Ishikawa (cell line): ENCODE measurements around the gene GNB2.

Source experiments
- CEBPB ChIP-seq: IDR thresholded peaks from 2 replicates; pipeline ENCODE4 v1.6.1; 2012
- EP300 ChIP-seq: IDR thresholded peaks from 2 replicates; pipeline ENCODE4 v1.6.1; 2012; ENCODE audit warnings: borderline replicate concordance
- NFIC ChIP-seq: IDR thresholded peaks from 2 replicates; pipeline ENCODE4 v1.6.1; 2012
- RAD21 ChIP-seq: IDR thresholded peaks from 2 replicates; pipeline ENCODE4 v1.6.1; 2012; ENCODE audit warnings: low read depth
- REST ChIP-seq: IDR thresholded peaks from 2 replicates; pipeline ENCODE4 v1.6.1; 2012; ENCODE audit warnings: low read depth, mild to moderate bottlenecking
- TAF1 ChIP-seq: IDR thresholded peaks from 2 replicates; pipeline ENCODE4 v1.6.1; 2012; ENCODE audit warnings: low read depth, mild to moderate bottlenecking
- TEAD4 ChIP-seq: IDR thresholded peaks from 2 replicates; pipeline ENCODE4 v1.6.1; 2012
- YY1 ChIP-seq: IDR thresholded peaks from 2 replicates; pipeline ENCODE4 v1.6.1; 2012; ENCODE audit warnings: low read depth
- TF ChIP-seq, protein P1 (sequence below): IDR thresholded peaks from 2 replicates; pipeline ENCODE4 v1.6.1; 2012
- TF ChIP-seq, protein P2 (sequence below): IDR thresholded peaks from 2 replicates; pipeline ENCODE4 v1.6.1; 2012

- no peak for TF ChIP-seq EP300
- no peak for TF ChIP-seq YY1
- TF ChIP-seq TAF1, result no peak
- no peak for TF ChIP-seq REST
- no peak for TF ChIP-seq TEAD4
- TF ChIP-seq NFIC, result no peak
- TF ChIP-seq RAD21, result no peak
- no peak for TF ChIP-seq CEBPB
- TF ChIP-seq, protein P1, sequence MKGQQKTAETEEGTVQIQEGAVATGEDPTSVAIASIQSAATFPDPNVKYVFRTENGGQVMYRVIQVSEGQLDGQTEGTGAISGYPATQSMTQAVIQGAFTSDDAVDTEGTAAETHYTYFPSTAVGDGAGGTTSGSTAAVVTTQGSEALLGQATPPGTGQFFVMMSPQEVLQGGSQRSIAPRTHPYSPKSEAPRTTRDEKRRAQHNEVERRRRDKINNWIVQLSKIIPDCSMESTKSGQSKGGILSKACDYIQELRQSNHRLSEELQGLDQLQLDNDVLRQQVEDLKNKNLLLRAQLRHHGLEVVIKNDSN, result no peak
- TF ChIP-seq, protein P2, sequence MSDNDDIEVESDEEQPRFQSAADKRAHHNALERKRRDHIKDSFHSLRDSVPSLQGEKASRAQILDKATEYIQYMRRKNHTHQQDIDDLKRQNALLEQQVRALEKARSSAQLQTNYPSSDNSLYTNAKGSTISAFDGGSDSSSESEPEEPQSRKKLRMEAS, result no peak
Measured at GRCh38 chr7:100679927-100680575, 6.5 kb downstream of the GNB2 start.
